ENCODE measurements around the gene TMEM198. TPM values are rescaled to one million over a fixed set of nuclear protein-coding genes. Genes with fewer than 3 reads are reported as not detected.

Gene TMEM198
- total and polyA plus RNA-seq, 2 donors (not counting 3 experiments of a cell fraction or from before 2014, with no cell fraction given): not detected

- Histone ChIP-seq H3K9me1 (replicated peaks; ENCODE audit: control insufficient read depth, extremely low read depth, insufficient read depth, low read length) (no peaks in the 10 kb centered on the region), H3K4me1 (ENCODE audit: control insufficient read depth, extremely low read depth, insufficient read depth, low read length) (peaks cover 7% of the 10 kb centered on the region), H3K36me3 (ENCODE audit: control insufficient read depth in 2 of 2, extremely low read depth in 1 of 2, insufficient read depth in 2 of 2, low read length in 2 of 2) (no peaks in the 10 kb centered on the region), H3K9ac (replicated peaks; ENCODE audit: extremely low read depth, insufficient read depth, low read length) (no peak overlapping the region), H4K20me1 (replicated peaks; ENCODE audit: control insufficient read depth, extremely low read depth, insufficient read depth, low read length) (no peaks in the 10 kb centered on the region), H3K27me3 (ENCODE audit: control insufficient read depth in 2 of 2, insufficient read depth in 2 of 2, low read length in 2 of 2) (peaks cover 23% of the 10 kb centered on the region in 2 experiments), H3K9me3 (replicated peaks; ENCODE audit: control insufficient read depth, insufficient read depth, low read length) (no peaks in the 10 kb centered on the region), H2AFZ (ENCODE audit: low read depth, low read length) (no peak overlapping the region), H3K4me3 (replicated peaks in 1 of 3; ENCODE audit: insufficient read depth in 1 of 3, low read depth in 1 of 3, low read length in 3 of 3) (no peak overlapping the region), H3K4me2 (ENCODE audit: insufficient read depth, low read length) (no peak overlapping the region), H3K27ac (ENCODE audit: insufficient read depth, low read depth, low read length) (no peak overlapping the region), H3K79me2 (ENCODE audit: control insufficient read depth, insufficient read depth, low read length) (no peaks in the 10 kb centered on the region)
- FAIRE-seq: no peak
- POLR2A ChIA-PET: no interaction called here
- TF ChIP-seq FOS (IDR thresholded peaks at IDR 0.05; ENCODE audit: borderline replicate concordance, insufficient read depth, low read length): no peak
- intact Hi-C loops (cut with micrococcal nuclease) (no loop called here), dilution Hi-C loops (cut with MboI; ENCODE audit: extremely low pct_ligation_motif_present, low sequenced_read_pairs) (no loop called here)
- no peak for DNase-seq (ENCODE audit: low read depth, low spot score)
- CTCF ChIA-PET: interaction anchor here (1.3 to 4.5 kb wide), 2 partner anchors 14 to 16 kb away, joined by 7 to 25 read pairs; no protein-coding TSS in a partner anchor
- BruUV-seq (replicated peaks): no TSS peak
These were observed 739 bp downstream of the TMEM198 start for GRCh38 chr2:219544567-219544966.

GRCh38 chr2:219545295-219545942 lies 1.6 kb downstream of the TMEM198 start:
- no peaks in the 10 kb centered on the region for H3K9me1 ChIP-seq (replicated peaks; ENCODE audit: control insufficient read depth, extremely low read depth, insufficient read depth, low read length)
- H3K27ac ChIP-seq (ENCODE audit: insufficient read depth, low read depth, low read length): no peak overlapping the region
- H3K79me2 ChIP-seq (ENCODE audit: control insufficient read depth, insufficient read depth, low read length): no peaks in the 10 kb centered on the region
- no peaks in the 10 kb centered on the region for H3K9me3 ChIP-seq (replicated peaks; ENCODE audit: control insufficient read depth, insufficient read depth, low read length)
- intact Hi-C loops (cut with micrococcal nuclease) (no loop called here), dilution Hi-C loops (cut with MboI; ENCODE audit: extremely low pct_ligation_motif_present, low sequenced_read_pairs) (no loop called here)
- H4K20me1 ChIP-seq (replicated peaks; ENCODE audit: control insufficient read depth, extremely low read depth, insufficient read depth, low read length): no peaks in the 10 kb centered on the region
- no peak overlapping the region for H3K4me2 ChIP-seq (ENCODE audit: insufficient read depth, low read length)
- H3K27me3 ChIP-seq (ENCODE audit: control insufficient read depth in 2 of 2, insufficient read depth in 2 of 2, low read length in 2 of 2): peaks cover 23% of the 10 kb centered on the region in 2 experiments
- no peak overlapping the region for H3K9ac ChIP-seq (replicated peaks; ENCODE audit: extremely low read depth, insufficient read depth, low read length)
- H2AFZ ChIP-seq (ENCODE audit: low read depth, low read length): no peak overlapping the region
- no peaks in the 10 kb centered on the region for H3K36me3 ChIP-seq (ENCODE audit: control insufficient read depth in 2 of 2, extremely low read depth in 1 of 2, insufficient read depth in 2 of 2, low read length in 2 of 2)
- POLR2A ChIA-PET: no interaction called here
- DNase-seq (ENCODE audit: low read depth, low spot score) (no peak), FAIRE-seq (no peak)
- H3K4me3 ChIP-seq (replicated peaks in 1 of 3; ENCODE audit: insufficient read depth in 1 of 3, low read depth in 1 of 3, low read length in 3 of 3): no peak overlapping the region
- CTCF ChIA-PET: interaction anchor here (1.3 to 4.5 kb wide), 2 partner anchors 15 kb away, joined by 7 to 25 read pairs; no protein-coding TSS in a partner anchor
- TF ChIP-seq FOS (IDR thresholded peaks at IDR 0.05; ENCODE audit: borderline replicate concordance, insufficient read depth, low read length): no peak
- peaks cover 7% of the 10 kb centered on the region for H3K4me1 ChIP-seq (ENCODE audit: control insufficient read depth, extremely low read depth, insufficient read depth, low read length)
- no TSS peak for BruUV-seq (replicated peaks)
